ENCODE measurements around the gene SAV1. TPM values are rescaled to one million over a fixed set of nuclear protein-coding genes. Genes with fewer than 3 reads are reported as not detected.
A peak's percentile ranks its signal among the peaks of the same experiment; 100 is the strongest.

The SAV1 gene
- total and polyA plus RNA-seq, 7 donors: 13.8 to 37.1 (median 19.5) TPM

DNA sequence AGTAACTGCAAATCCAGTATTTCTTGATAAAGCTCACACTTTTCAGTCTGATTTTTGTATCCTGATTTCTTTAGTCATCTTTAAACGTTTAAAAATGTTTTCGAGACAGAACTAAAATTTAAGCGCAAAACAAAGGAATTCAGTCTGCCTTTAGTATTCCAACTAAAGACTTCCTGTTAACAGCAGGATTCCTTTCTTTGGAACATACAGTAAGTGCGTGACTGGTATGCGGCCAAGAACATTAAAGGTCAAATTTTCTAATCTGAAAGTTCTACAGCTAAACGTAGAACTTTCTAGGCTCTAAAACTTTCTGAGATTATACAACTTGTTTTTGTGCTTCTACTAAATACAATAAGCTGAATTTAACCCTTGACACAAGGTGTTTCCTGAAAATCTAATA, 9.9 kb downstream of the SAV1 start:
- Histone ChIP-seq H3K27ac (peak overlapping the region; percentile 25), H3K4me3 (no peak overlapping the region), H3K4me1 (peaks cover 17% of the 10 kb centered on the region), H3K36me3 (ENCODE audit: insufficient read depth in 1 of 2, low read depth in 1 of 2) (peaks cover 0 to 15% of the 10 kb centered on the region in 2 donors), H3K27me3 (ENCODE audit: insufficient read depth in 3 of 3, low read length in 2 of 3) (no peaks in the 10 kb centered on the region), H3K9me3 (no peaks in the 10 kb centered on the region)
- intact Hi-C loops (cut with DNase I): no loop called here
- no peak for TF ChIP-seq CTCF (IDR thresholded peaks at IDR 0.05)
- ATAC-seq: no peak
- WGBS, 3 donors: 28 to 42% (median 31%) methylated on average over 6 of the region's 6 CpGs
- DNase-seq: no peak

- Histone ChIP-seq H3K4me3 (no peak overlapping the region), H3K9me3 (no peaks in the 10 kb centered on the region), H3K4me1 (peaks cover 17% of the 10 kb centered on the region), H3K36me3 (ENCODE audit: insufficient read depth in 1 of 2, low read depth in 1 of 2) (peaks cover 0 to 15% of the 10 kb centered on the region in 2 donors), H3K27ac (no peak overlapping the region), H3K27me3 (ENCODE audit: insufficient read depth in 3 of 3, low read length in 2 of 3) (no peaks in the 10 kb centered on the region)
- 12 to 20% (median 13%) methylated on average over 2 of the region's 2 CpGs for WGBS, 3 donors
- DNase-seq (no peak), ATAC-seq (no peak)
- intact Hi-C loops (cut with DNase I): no loop called here
- no peak for TF ChIP-seq CTCF (IDR thresholded peaks at IDR 0.05)
These were observed 10.4 kb downstream of the SAV1 start for GRCh38 chr14:50657753-50658152.

DNA sequence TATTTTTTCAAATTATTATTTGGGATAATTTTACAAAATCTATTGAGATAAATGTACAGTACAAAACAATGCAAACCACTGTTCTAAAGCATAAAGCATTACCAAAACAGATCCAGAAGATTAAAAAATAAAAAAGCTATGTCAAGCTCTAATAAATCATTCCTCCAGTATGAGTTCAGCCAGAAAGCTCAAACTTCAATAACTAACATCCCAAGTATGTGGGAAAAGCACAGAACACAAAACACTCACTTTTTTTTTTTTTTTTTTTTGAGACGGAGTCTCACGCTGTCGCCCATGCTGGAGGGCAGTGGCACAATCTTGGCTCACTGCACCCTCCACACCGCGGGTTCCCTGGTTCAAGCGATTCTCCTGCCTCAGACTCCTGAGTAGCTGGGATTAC, 11.3 kb downstream of the SAV1 start:
- Histone ChIP-seq H3K27ac (no peak overlapping the region), H3K4me1 (peaks cover 17% of the 10 kb centered on the region), H3K4me3 (no peak overlapping the region), H3K9me3 (no peaks in the 10 kb centered on the region), H3K27me3 (ENCODE audit: insufficient read depth in 3 of 3, low read length in 2 of 3) (no peaks in the 10 kb centered on the region), H3K36me3 (ENCODE audit: insufficient read depth in 1 of 2, low read depth in 1 of 2) (peaks cover 0 to 14% of the 10 kb centered on the region in 2 donors)
- no peak for ATAC-seq
- intact Hi-C loops (cut with DNase I): no loop called here
- 96 to 99% (median 99%) methylated on average over 6 of the region's 6 CpGs for WGBS, 3 donors
- TF ChIP-seq CTCF (IDR thresholded peaks at IDR 0.05): no peak
- DNase-seq: no peak

DNA sequence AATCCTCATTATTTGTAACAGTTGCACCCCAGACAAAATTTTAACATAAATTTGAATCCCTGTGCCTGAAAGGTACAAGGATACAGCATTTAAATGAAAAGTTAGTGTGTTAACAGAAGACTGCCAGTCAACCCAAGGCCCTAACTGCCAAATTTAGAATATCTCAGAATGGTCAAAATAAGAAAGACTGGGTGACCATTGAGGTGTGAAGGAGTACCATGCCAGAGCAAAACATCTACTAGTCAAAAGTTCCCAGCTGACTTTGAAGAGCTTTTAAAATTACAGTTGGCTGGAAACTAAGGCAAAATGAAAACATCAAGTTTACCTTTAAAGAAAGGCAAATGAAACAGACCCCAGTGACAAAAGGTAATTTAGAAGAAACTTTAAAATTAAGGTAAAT, 18.4 kb downstream of the SAV1 start:
- ATAC-seq (no peak), DNase-seq (no peak)
- Histone ChIP-seq H3K36me3 (ENCODE audit: insufficient read depth in 1 of 2, low read depth in 1 of 2) (peaks cover 0 to under 1% of the 10 kb centered on the region in 2 donors), H3K4me3 (no peak overlapping the region), H3K27me3 (ENCODE audit: insufficient read depth in 3 of 3, low read length in 2 of 3) (no peaks in the 10 kb centered on the region), H3K27ac (no peak overlapping the region), H3K4me1 (peaks cover 7% of the 10 kb centered on the region), H3K9me3 (no peaks in the 10 kb centered on the region)
- intact Hi-C loops (cut with DNase I): no loop called here
- TF ChIP-seq CTCF (IDR thresholded peaks at IDR 0.05): no peak

DNA sequence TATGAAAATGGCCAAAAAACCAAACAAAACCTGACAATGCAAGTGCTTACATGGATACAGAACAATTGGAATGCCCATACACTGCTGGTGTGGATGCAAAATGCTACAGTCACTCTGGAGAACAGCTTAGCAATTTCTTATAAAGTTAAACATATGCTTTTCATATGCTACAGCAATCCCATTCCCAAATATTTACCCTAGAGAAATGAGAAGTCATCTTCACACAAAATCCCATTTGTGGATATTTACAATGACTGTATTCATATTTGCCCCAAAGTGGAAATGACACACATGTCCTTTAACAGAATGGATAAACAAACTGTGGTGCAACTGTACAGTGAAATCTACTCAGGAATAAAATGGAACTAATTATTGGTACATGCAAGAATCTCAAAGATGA, 20.4 kb downstream of the SAV1 start:
- no peak for ATAC-seq

More for the DNA sequence above, 20.4 kb downstream of the SAV1 start:
- peaks cover 7% of the 10 kb centered on the region for H3K4me1 ChIP-seq
- peaks cover 0 to 14% of the 10 kb centered on the region in 2 donors for H3K36me3 ChIP-seq (ENCODE audit: insufficient read depth in 1 of 2, low read depth in 1 of 2)
- no peaks in the 10 kb centered on the region for H3K27me3 ChIP-seq (ENCODE audit: insufficient read depth in 3 of 3, low read length in 2 of 3)
- TF ChIP-seq CTCF (IDR thresholded peaks at IDR 0.05): no peak
- no peak overlapping the region for H3K27ac ChIP-seq
- H3K4me3 ChIP-seq: no peak overlapping the region
- no peaks in the 10 kb centered on the region for H3K9me3 ChIP-seq
- intact Hi-C loops (cut with DNase I): no loop called here
- no peak for DNase-seq
